T47D (cell line): ENCODE measurements around the gene DOC2A.
"Not testable (repeated sequence)": the region's sequence is repeated elsewhere in the genome, so short reads cannot be mapped to it uniquely, and the experiment has no call there.

Source experiments
- DNase-seq, 2 experiments: peaks; one replicate each; pipeline versions ENCODE4 v3.0.0 to v3.0.0-alpha.2; 2011 to 2012; ENCODE audit warnings: low read depth in 1 of 2, low spot score in 1 of 2
- JUND ChIP-seq: IDR thresholded peaks from 2 replicates; pipeline ENCODE4 v1.6.1; 2012; ENCODE audit warnings: low read depth
- in situ Hi-C: cut with HindIII; loops from 2 replicates; pipeline ENCODE4 v1.10.0; 2016; ENCODE audit warnings: low sequenced_read_pairs, low pct_unique_long_range_greater_than_20kb

DOC2A gene

DNA sequence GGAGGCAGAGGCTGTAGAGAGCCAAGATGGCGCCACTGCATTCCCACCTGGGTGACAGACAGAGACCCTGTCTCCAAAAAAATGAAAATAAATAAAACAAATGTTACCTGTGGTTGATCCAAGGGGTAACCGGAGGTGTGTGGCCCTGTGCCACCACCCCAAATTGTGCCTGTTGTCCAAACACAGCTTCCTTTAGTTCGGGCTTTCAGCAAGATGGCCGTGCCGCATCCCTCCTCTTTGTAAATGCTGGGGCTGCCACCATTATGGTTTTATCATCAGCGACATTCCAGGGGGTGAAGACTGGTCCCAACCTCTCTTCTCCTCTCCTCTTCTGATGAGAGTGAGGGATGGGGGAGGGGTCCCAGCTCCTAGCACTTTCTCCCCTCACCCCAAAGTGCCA, 12.1 kb upstream of the DOC2A start, which contains the start of gene C16orf92:
TSS of gene C16orf92 (plus strand) at position 312 of the 400 bp plus-strand sequence. CDS start 143 bp downstream, outside the sequence.
- in situ Hi-C loops, result no loop called here
- TF ChIP-seq JUND, result no peak
- DNase-seq, result no peak

DNA sequence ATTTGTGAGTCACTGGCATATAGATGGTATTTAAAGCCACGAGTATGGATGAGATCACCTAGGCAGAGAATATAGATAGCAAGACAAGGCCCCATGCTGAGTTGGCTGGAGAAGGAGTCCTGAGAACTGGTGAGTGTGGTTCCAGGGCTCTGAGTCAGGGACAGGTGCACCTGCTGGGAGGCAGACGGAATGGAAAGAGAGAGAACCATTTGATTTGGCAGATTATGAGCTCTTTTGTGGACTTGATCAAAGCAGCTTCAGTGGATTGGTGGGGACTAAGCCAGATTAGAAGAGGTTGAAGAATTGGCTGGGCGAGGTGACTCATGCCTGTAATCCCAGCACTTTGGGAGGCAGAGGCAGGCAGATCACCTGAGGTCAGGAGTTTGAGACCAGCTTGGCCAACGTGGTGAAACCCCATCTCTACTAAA, 7.9 kb upstream of the DOC2A start:
- DNase-seq, result no peak
- in situ Hi-C loops, result no loop called here
- TF ChIP-seq JUND, result no peak

DNA sequence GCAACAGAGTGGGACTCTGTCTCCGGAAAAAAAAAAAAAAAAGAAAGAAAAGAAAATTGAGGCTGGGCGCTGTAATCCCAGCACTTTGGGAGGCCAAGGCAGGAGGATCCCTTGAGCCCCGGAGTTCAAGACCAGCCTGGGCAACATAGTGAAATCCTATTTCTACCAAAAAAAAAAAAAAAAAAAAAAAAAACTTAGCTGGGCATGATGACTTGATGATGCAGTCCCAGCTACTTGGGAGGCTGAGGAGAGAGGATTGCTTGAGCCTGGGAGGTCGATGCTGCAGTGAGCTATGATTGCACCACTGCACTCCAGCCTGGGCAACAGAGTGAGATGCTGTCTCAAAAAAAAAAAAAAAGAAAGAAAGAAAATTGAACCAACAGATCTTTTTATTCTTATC, 7.1 kb upstream of the DOC2A start:
- in situ Hi-C loops, DNase-seq: not testable (repeated sequence)

DNA sequence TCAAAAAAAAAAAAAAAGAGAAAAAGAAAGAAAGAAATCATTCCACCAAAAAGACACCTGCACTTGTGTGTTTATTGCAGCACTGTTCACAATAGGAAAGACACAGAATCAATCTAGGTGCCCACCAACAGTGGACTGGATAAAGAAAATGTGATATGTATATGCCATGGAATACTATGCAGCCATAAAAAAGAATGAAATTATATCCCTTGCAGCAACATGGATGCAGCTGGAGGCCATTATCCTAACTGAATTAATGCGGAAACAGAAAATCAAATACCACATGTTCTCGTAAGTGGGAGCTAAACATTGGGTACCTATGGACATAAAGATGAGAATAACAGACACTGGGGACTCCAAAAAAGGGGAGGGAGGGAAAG, 6.4 kb upstream of the DOC2A start:
- TF ChIP-seq JUND, result no peak
- in situ Hi-C loops, result no loop called here
- no peak for DNase-seq

DNA sequence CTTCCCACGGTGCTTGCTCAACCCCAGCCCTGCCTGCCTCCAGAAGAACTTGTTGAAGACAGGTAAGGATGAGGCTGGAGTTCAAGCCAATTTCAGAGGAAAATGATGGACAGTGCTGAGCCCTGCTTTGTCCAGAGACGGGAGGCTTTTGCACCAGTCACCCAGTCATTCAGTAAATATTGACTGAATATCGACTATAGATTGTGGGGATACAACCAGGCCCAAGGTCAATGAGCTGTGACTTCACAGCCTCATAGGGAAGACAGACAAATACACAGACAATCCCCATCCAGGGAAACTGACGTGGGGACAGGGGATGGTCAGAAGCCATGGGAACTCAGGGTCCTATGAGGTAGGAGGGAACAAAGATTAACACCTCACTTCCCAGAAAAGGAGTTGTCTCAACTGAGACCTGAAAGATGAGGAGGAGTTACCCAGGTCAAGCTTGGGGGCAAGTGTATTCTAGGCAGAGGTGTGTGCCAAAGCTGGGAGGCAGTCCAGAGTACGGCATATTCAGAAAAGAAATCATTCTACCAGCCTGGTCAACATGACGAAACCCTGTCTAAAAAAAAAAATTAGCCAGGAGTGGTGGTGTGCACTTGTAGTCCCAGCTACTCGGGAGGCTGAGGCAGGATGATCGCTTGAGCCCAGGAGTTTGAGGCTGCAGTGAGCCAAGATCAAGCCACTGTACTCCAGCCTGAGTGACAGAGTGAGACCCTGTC, 5.9 kb upstream of the DOC2A start:
- in situ Hi-C loops, result no loop called here
- no peak for TF ChIP-seq JUND
- DNase-seq, result no peak

DNA sequence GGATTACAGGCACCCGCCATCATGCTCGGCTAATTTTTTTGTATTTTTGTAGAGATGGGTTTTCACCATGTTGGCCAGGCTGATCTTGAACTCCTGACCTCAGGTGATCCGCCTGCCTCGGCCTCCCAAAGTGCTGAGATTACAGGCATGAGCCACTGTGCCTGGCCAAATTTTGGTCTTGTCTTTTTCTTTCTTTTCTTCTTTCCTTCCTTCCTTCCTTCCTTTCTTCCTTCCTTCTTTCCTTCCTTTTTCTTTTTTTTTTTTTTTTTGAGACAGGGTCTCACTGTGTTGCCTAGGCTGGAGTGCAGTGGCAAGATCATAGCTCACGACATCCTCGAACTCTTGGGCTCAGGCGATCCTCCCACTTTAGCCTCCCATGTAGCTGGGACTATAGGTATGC, 4.6 kb upstream of the DOC2A start:
- DNase-seq, in situ Hi-C loops: not testable (repeated sequence)

DNA sequence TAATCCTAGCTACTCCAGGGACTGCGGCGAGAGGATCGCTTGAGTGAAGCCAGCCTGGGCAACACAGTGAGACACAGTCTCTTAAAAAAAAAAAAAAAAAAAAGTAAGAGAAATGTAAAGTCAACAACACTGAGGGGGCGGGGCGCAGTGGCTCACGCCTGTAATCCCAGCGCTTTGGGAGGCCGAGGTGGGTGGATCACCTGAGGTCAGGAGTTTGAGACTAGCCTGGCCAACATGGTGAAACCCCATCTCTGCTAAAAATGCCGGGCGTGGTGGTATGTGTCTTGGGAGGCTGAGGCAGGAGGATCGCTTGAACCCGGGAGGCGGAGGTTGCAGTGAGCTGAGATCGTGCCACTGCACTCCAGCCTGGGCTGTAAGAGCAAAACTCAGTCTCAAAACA, 1.8 kb upstream of the DOC2A start:
- in situ Hi-C loops, DNase-seq: not testable (repeated sequence)

DNA sequence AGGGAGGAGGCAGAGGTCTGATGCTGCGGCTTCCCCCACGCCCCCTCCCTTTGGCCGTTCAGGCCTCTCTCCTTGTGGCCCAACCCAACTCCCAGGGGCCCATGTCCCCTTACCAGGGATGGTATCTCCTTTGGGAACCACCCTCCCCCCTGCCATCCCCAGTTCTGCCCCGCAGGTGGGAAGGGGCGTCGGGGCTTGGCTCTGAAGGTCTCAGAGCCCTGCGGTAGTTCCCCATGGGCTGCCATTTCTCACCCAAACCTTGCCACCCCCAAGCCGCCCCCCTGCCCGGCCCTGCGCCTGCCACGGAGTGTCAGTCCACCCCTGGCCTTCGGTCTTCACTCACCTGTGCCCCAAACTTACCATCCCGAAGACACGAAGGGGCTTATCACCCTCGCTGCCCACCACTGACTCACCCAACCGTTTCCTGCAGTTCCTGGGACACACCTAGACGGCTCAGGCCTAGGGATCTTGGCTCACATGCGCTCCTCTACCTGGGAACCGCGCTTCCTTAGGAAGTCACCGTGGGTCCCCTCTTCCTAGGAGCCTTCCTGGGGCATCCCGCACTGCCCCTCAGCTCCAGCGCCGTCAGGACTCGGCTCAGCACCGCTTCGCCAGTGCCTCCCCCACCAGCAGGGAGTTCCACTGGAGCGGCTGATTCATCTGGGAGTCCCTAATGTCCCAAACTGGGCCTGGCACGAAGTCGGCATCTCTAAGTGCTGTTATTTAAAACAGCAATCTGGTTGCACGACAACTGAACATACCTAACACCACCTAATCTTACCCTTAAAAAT, 1.1 kb upstream of the DOC2A start:
- no peak for TF ChIP-seq JUND
- no peak for DNase-seq
- in situ Hi-C loops, result no loop called here

DNA sequence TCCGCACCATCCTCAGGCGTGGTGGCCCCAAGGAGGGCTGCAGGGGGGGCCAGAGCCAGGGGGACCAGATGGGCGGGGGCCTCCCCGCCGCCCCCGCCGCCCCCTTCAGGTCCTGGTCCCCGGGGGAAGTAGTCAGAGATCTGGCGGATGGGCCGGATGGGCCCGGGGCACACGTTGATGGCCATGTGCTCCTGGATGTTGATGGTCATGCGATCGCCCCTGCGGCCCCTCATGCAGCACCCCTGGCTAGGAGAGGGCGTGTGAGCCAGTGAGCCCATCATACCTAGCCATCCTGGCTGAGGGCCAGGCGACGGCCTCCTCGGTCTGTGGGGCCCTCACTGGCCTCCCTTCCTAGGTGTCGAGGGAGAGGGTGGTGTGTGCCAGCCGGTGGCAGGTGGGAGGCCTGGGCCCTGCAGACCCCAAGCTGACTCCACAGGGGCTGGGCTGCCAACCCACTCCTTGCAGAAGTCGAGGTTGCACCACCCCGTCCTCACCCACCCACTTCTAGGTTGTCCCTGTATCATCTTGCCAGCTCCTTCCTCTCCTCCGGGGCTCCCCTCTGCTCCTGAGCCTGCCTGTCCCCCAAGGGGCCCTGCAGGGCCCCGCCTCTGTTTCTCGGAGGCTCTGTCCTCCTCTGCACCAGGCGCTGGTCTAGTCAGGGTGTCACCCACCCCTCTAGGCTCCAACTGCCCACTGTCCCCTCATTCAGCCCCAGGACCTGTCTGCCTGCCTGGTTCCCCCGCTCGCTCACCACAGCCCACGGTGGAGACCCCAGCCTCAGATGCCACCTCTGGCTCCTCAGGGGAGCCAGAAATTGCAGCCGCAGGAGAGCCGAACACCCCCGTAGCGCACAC, 610 bp downstream of the DOC2A start:
- in situ Hi-C loops, result no loop called here
- TF ChIP-seq JUND, result no peak
- DNase-seq, result no peak

DNA sequence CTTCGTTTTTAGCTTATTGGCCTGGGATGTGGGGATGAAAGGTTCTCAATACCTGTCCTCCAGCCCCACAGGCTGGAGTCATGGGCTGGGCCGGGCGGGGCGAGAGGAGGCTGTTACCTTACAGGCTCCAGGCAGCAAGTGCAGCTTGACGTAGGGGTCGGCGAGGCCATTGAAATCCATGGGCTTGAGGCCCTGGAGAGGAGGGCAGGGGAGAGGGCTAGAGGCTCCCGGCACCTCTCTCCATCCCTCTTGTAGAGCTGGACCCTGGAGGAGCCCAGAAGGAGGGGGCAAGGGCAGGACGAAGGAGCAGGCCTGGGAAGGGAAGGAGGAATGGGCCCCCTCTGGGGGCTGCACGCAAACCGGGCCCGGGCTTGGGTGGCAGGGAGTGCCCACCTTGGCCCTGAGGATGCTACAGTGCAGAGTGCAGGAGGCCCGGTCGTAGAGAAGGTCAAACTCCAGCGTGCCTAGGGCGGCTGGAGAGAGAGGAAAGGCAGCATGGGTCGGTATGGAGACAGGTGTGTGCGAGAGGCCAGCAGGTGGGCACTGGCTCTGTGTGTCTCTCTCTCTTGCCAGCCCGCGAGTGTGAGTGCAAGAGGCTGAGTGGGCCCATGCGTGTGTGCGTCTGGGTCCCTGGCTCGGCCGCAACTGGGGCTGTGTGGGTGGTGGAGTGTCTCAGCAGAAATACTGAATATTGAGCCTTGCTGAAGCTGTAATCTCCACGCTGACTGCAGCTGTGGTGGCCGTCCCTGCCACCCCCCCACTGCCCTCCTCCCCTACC, 1.6 kb downstream of the DOC2A start:
- no peak for TF ChIP-seq JUND
- in situ Hi-C loops, result no loop called here
- DNase-seq, result no peak

DNA sequence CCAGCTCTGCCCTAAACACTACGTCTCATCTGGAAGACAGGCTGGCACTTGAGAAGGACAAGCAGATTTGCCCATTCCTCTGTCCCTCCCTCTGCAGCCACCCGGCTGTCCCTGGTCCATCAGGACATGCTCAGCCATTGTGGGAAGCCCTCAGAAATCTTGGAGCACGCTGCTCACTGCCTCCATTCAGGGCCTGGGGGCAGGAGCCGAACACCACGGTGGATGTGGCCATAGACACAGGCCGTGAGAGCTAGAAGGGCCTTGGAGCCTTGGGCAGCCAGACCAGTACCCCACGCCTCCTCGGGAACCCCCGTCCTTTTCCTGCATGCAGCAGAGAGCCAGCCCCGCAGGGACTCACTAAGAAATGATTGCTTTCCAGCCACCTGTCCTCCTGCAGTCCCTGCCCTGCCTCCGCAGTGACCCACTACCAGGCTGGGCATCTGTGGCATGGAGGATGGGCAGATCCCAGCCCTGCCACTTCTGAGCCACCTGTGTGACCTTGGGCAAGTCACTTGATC, 3.4 kb downstream of the DOC2A start:
- DNase-seq, result no peak
- in situ Hi-C loops, result no loop called here
- TF ChIP-seq JUND, result no peak
